GM12878 (cell line): Measurements from ENCODE around the gene SLC6A9.

ENCODE experiments used
- ETV6 ChIP-seq, 2 experiments: fragments of 450-650 bp in 1 of 2; IDR thresholded peaks in 1 of 2; conservative IDR thresholded peaks in 1 of 2; 2 replicates each; pipeline ENCODE4 v1.6.1; 2014; ENCODE audit warnings: antibody characterized with exemption in 1 of 2, borderline replicate concordance in 1 of 2, low read depth in 1 of 2, mild to moderate bottlenecking in 1 of 2, moderate library complexity in 1 of 2
- LARP7 ChIP-seq: fragments of 450-650 bp; IDR thresholded peaks from 2 replicates; pipeline ENCODE4 v1.6.1; 2017; ENCODE audit warnings: mild to moderate bottlenecking
- RAD21 ChIP-seq: IDR thresholded peaks from 2 replicates; pipeline ENCODE4 v1.6.1; 2011; ENCODE audit warnings: mild to moderate bottlenecking, low read depth, low read length, moderate library complexity; ENCODE audit not compliant: insufficient read depth
- SMC3 ChIP-seq: IDR thresholded peaks from 2 replicates; pipeline ENCODE4 v1.6.1; 2011; ENCODE audit warnings: low read length, improper control_type of control experiment, borderline replicate concordance
- TF ChIP-seq, protein P1 (sequence below), 3 experiments: IDR thresholded peaks in 2 of 3; conservative IDR thresholded peaks in 1 of 3; 2 replicates each; pipeline ENCODE4 v1.5.1; 2011; ENCODE audit warnings: low read depth in 3 of 3, low read length in 3 of 3, mild to moderate bottlenecking in 3 of 3, control low read depth in 2 of 3, moderate library complexity in 2 of 3, inconsistent platforms in 1 of 3, mixed read lengths in 1 of 3; ENCODE audit not compliant: control insufficient read depth in 2 of 3, insufficient read depth in 1 of 3; ENCODE audit errors: extremely low read depth in 1 of 3

DNA sequence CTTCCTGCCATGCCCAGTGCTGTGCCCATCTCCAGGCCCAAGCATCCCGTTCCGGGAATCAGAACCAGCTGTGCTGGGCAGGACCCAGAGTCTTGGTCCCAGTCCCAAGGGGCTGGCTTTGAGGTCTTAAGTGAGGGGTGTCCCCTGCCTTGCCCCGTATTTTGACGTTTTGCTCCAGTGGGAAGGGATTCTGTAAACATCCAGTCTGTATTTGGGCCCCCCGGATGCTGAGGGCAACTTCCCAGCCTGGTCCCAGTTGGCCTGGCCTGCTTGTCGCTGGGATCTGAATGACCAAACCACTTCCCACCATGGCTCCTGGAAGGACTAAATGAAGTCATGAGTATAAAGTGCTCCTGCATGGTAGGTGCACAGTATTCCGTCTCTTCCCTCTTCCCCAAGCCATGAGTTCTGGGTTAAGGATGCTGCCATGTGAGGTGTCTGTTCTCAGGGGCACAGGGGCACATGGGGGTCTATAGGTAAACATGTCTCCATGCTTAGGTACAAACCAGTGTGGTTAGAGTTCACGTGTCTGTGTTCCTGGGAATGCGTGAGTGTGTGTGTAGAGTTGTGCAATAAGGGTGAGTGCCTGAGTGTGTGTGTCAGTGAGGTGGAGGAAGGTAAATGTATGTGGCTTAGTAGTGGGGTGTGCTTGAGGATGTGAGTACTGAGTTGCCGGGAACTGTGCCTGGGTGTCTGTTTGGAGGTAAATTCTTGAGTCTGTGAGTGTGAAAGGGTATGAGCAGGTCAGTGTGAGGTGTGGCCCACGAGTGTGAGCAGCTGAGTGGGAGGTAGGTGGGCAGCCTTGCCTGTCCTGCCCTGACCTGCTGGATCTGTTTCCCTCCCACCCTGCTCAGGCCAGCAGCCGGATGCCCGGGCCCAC lies 50.8 kb downstream of the SLC6A9 start:
- TF ChIP-seq LARP7 (no peak), ETV6 (conservative IDR thresholded peaks at IDR 0.05 in 1 of 2, IDR thresholded peaks at IDR 0.05 in 1 of 2; ENCODE audit: borderline replicate concordance in 1 of 2, low read depth in 1 of 2) (no peak), RAD21 (no peak), SMC3 (no peak)
- TF ChIP-seq, protein P1, sequence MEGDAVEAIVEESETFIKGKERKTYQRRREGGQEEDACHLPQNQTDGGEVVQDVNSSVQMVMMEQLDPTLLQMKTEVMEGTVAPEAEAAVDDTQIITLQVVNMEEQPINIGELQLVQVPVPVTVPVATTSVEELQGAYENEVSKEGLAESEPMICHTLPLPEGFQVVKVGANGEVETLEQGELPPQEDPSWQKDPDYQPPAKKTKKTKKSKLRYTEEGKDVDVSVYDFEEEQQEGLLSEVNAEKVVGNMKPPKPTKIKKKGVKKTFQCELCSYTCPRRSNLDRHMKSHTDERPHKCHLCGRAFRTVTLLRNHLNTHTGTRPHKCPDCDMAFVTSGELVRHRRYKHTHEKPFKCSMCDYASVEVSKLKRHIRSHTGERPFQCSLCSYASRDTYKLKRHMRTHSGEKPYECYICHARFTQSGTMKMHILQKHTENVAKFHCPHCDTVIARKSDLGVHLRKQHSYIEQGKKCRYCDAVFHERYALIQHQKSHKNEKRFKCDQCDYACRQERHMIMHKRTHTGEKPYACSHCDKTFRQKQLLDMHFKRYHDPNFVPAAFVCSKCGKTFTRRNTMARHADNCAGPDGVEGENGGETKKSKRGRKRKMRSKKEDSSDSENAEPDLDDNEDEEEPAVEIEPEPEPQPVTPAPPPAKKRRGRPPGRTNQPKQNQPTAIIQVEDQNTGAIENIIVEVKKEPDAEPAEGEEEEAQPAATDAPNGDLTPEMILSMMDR (IDR thresholded peaks at IDR 0.05 in 2 of 3, conservative IDR thresholded peaks at IDR 0.05 in 1 of 3; ENCODE audit: control insufficient read depth in 2 of 3, extremely low read depth in 1 of 3, insufficient read depth in 1 of 3, low read depth in 3 of 3, low read length in 3 of 3), result no peak
